CD4-positive, alpha-beta memory T cell (primary cell): ENCODE measurements around the gene ALLC. TPM values are rescaled to one million over a fixed set of nuclear protein-coding genes. Genes with fewer than 3 reads are reported as not detected.

Experiments
- CTCF ChIA-PET: fragments of 350-600 bp; sonication (Branson Sonifier 250); formaldehyde crosslinking; loops from one replicate; lab custom pipeline; 2021; ENCODE audit warnings: inconsistent platforms; ENCODE audit not compliant: partially characterized antibody; lab: Charles Lee
- POLR2A ChIA-PET: fragments of 350-600 bp; sonication (Branson Sonifier 250); formaldehyde crosslinking; loops from one replicate; lab custom pipeline; 2021; ENCODE audit not compliant: partially characterized antibody; lab: Charles Lee
- DNase-seq, 5 donors: peaks; one replicate each; pipeline versions ENCODE4 v3.0.0 to v3.0.0-alpha.2; 2020 to 2022; ENCODE audit warnings: mixed read lengths in 1 of 5
- H3K27ac ChIP-seq: one replicate; pipeline ENCODE4 v1.7.0; 2013; ENCODE audit warnings: low read depth, low read length
- H3K27me3 ChIP-seq: 2 replicates; pipeline ENCODE4 v1.7.0; 2013; ENCODE audit warnings: mild to moderate bottlenecking, low read length, moderate library complexity; ENCODE audit not compliant: insufficient read depth
- H3K36me3 ChIP-seq: 2 replicates; pipeline ENCODE4 v1.7.0; 2013; ENCODE audit warnings: mild to moderate bottlenecking, low read length, moderate library complexity; ENCODE audit not compliant: insufficient read depth
- H3K4me1 ChIP-seq: 2 replicates; pipeline ENCODE4 v1.7.0; 2013; ENCODE audit warnings: mild to moderate bottlenecking, low read length, moderate library complexity; ENCODE audit not compliant: insufficient read depth
- H3K4me3 ChIP-seq, 2 donors: one replicate each; pipeline ENCODE4 v1.7.0; 2013; ENCODE audit warnings: low read length in 2 of 2, mild to moderate bottlenecking in 1 of 2
- H3K9me3 ChIP-seq, 2 donors: one replicate each; pipeline ENCODE4 v1.7.0; 2013; ENCODE audit warnings: low read length in 2 of 2, control low read depth in 1 of 2; ENCODE audit not compliant: control insufficient read depth in 1 of 2
- H3K27ac Mint-ChIP-seq, 7 donors: one replicate each; pipeline ENCODE4 v1.8.0; 2020 to 2021; ENCODE audit warnings: mixed read lengths in 7 of 7, mild to moderate bottlenecking in 6 of 7, inconsistent platforms in 3 of 7, moderate library complexity in 3 of 7
- H3K27me3 Mint-ChIP-seq, 2 donors: one replicate each; pipeline ENCODE4 v1.8.0; 2020 to 2021; ENCODE audit warnings: mixed read lengths in 2 of 2
- H3K36me3 Mint-ChIP-seq, 2 donors: one replicate each; pipeline ENCODE4 v1.8.0; 2020 to 2021; ENCODE audit warnings: mixed read lengths in 2 of 2, inconsistent platforms in 1 of 2, mild to moderate bottlenecking in 1 of 2
- H3K4me1 Mint-ChIP-seq, 4 donors: one replicate each; pipeline ENCODE4 v1.8.0; 2020 to 2021; ENCODE audit warnings: mixed read lengths in 4 of 4, mild to moderate bottlenecking in 1 of 4
- H3K4me3 Mint-ChIP-seq, 8 donors: one replicate each; pipeline ENCODE4 v1.8.0; 2020 to 2021; ENCODE audit warnings: mixed read lengths in 8 of 8, mild to moderate bottlenecking in 7 of 8, moderate library complexity in 6 of 8, inconsistent platforms in 3 of 8
- H3K9me3 Mint-ChIP-seq, 8 donors: one replicate each; pipeline ENCODE4 v1.8.0; 2020 to 2021; ENCODE audit warnings: mixed read lengths in 8 of 8, mild to moderate bottlenecking in 5 of 8, inconsistent platforms in 3 of 8, moderate library complexity in 1 of 8
- intact Hi-C: fragments of 100-400 bp; cut with micrococcal nuclease; formaldehyde crosslinking; loops from one replicate; pipeline ENCODE4 v1.15.1; 2023
- polyA plus RNA-seq, 2 donors: library from polyadenylated mRNA; unstranded; fragments of 300-500 nt; fragmentation: Illumina TruSeq; gene quantifications; one replicate each; pipeline ENCODE4 v1.2.3, GENCODE V29; 2021
- total RNA-seq, 2 experiments: library from RNA; stranded (reverse); gene quantifications; one replicate each; pipeline ENCODE4 v1.2.3, GENCODE V29; 2021

The ALLC gene
- total and polyA plus RNA-seq, 4 experiments from 2014 or later, result not detected

DNA sequence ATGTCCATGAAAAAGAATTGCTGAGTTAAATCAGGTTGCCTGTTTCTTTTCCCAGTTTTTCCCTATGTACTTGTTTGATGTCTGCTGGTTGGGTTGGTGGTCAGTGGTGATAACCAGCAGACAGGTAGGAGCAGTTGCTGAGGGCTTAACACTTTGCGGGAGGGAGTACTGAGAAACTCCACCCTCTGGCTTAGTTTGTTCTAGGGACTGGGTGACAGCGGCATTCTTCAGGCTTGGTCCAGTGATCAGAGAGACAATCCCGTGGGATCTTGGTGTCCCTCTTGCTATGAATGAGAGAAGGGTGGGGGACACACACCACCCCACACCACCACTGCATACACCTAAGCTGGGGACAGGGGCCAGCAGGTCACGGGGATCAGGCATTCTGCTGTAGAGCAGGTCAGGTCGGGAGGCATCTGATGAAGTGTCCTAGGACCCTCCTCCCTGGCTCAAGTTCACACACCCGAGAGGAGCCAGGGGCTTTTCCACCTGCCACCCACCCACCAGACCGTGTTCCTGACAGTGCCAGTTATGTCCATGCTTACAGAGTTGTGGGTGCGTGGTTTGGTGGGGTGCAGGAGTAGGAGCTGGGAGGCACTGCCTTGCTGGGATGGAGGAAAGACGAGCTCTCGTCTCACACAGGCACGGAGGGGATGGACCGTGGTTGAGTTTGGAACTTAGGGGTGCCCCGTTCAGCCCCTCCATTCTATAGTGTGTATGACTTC, 21.3 kb upstream of the ALLC start:
- ChIA-PET CTCF (interaction anchor here (1.3 kb wide), 1 partner anchor 214 kb away, joined by 4 read pairs; no protein-coding TSS in a partner anchor), POLR2A (no interaction called here)
- intact Hi-C loops, result no loop called here
- no peak overlapping the region for H3K27ac Mint-ChIP-seq
- Histone ChIP-seq H3K27ac (no peak overlapping the region), H3K27me3 (no peaks in the 10 kb centered on the region), H3K4me3 (no peak overlapping the region), H3K36me3 (no peaks in the 10 kb centered on the region), H3K4me1 (no peaks in the 10 kb centered on the region), H3K9me3 (no peaks in the 10 kb centered on the region)
- no peaks in the 10 kb centered on the region for H3K9me3 Mint-ChIP-seq
- no peaks in the 10 kb centered on the region for H3K36me3 Mint-ChIP-seq
- no peak overlapping the region for H3K4me3 Mint-ChIP-seq
- H3K4me1 Mint-ChIP-seq, result no peaks in the 10 kb centered on the region
- no peaks in the 10 kb centered on the region for H3K27me3 Mint-ChIP-seq
- no peak for DNase-seq

DNA sequence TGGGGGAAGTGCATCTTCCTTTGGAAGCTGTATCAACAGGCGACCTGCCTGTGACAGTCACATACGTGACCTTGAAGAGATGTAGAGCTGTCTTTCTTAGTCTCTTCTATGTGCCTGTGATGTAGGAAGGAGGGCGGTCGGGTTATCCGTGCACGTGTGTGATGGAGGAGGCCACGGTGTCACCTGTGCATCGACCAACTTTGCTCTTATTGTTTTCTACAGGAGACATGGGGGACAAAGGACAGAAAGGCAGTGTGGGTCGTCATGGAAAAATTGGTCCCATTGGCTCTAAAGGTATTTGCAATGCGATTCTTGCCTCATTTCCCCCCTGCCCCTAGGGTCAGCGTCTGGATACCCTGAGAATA, 20.7 kb upstream of the ALLC start:
- H3K36me3 ChIP-seq, result no peaks in the 10 kb centered on the region
- ChIA-PET CTCF (interaction anchor here (1.3 to 1.6 kb wide), 2 partner anchors 14 to 214 kb away, joined by 3 to 4 read pairs; no protein-coding TSS in a partner anchor), POLR2A (no interaction called here)
- H3K4me3 ChIP-seq, result no peak overlapping the region
- H3K4me1 ChIP-seq, result no peaks in the 10 kb centered on the region
- Mint-ChIP-seq H3K4me1 (no peaks in the 10 kb centered on the region), H3K9me3 (no peaks in the 10 kb centered on the region), H3K27ac (no peak overlapping the region), H3K36me3 (no peaks in the 10 kb centered on the region), H3K4me3 (no peak overlapping the region), H3K27me3 (no peaks in the 10 kb centered on the region)
- intact Hi-C loops, result no loop called here
- no peaks in the 10 kb centered on the region for H3K27me3 ChIP-seq
- H3K9me3 ChIP-seq, result no peaks in the 10 kb centered on the region
- H3K27ac ChIP-seq, result no peak overlapping the region
- DNase-seq, result no peak

DNA sequence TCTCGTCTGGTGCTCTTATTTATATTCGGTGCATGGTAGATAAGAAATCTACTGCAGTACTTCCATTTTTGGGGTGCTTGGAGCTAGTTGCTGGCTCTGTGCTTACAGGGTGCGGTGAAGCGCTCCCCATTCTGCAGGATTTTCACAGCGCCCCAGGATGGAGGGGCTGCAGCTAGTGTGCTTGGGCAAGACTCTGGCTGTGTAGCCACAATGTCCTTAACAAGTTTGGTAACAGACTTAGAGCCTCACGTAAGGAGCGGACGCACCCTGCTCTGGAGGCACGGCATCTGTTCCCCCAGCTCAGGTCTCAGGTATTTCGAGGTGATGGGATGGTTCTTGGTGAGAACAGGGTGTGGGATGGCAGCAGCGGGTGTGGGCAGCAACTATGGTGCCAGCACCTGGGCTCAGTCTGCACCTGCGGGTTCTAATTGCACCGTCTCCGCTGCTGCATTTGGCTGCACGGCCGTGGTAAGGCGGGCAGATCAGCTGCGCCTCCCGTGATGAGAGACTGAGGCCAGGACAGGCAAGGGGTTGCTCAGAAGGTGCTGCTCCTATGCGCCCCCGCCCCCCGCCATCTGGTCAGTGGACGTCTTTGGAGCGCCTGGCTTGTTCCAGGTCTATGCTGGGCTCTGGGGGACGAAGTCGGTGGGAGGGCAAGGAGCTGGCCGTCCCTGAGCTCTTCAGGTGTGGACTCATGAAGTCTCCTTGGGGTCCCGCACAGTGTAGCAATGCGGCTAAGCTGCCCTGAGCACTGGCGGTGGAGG, 20.1 kb upstream of the ALLC start:
- H3K27me3 Mint-ChIP-seq, result no peaks in the 10 kb centered on the region
- H3K4me1 ChIP-seq, result no peaks in the 10 kb centered on the region
- POLR2A ChIA-PET, result no interaction called here
- no peaks in the 10 kb centered on the region for H3K36me3 ChIP-seq
- H3K9me3 Mint-ChIP-seq, result no peaks in the 10 kb centered on the region
- H3K4me3 ChIP-seq, result no peak overlapping the region
- intact Hi-C loops, result no loop called here
- CTCF ChIA-PET, result interaction anchor here (1.3 to 1.6 kb wide), 2 partner anchors 14 to 215 kb away, joined by 3 to 4 read pairs; no protein-coding TSS in a partner anchor
- no peaks in the 10 kb centered on the region for H3K9me3 ChIP-seq
- no peak overlapping the region for H3K27ac ChIP-seq
- no peaks in the 10 kb centered on the region for H3K4me1 Mint-ChIP-seq
- no peak for DNase-seq
- H3K4me3 Mint-ChIP-seq, result no peak overlapping the region
- no peaks in the 10 kb centered on the region for H3K36me3 Mint-ChIP-seq
- no peak overlapping the region for H3K27ac Mint-ChIP-seq
- H3K27me3 ChIP-seq, result no peaks in the 10 kb centered on the region

DNA sequence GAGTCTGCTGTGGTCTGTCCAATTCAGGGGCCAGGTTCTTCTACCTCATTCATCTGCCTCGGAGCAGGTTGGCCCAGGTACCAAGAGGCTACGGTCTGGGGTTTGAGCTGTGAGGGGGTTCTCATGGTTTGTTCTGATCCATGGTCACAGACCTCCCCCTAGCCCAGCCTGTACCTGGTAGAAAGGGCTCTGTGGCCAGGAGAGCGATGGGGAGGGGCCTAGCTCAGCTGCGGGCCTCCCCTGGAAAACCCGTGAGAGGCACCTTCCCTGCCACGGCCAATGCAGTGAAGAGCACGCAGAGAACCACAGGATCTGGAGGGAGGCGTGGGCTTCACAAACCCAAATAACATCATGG, 19.6 kb upstream of the ALLC start:
- H3K27me3 Mint-ChIP-seq, result no peaks in the 10 kb centered on the region
- H3K36me3 ChIP-seq, result no peaks in the 10 kb centered on the region
- DNase-seq, result no peak
- CTCF ChIA-PET, result interaction anchor here (1.6 kb wide), 1 partner anchor 13 kb away, joined by 3 read pairs; no protein-coding TSS in a partner anchor
- H3K4me1 ChIP-seq, result no peaks in the 10 kb centered on the region
- intact Hi-C loops, result no loop called here
- H3K27me3 ChIP-seq, result no peaks in the 10 kb centered on the region
- POLR2A ChIA-PET, result no interaction called here
- H3K4me1 Mint-ChIP-seq, result no peaks in the 10 kb centered on the region
- no peak overlapping the region for H3K4me3 Mint-ChIP-seq
- H3K36me3 Mint-ChIP-seq, result no peaks in the 10 kb centered on the region
- no peaks in the 10 kb centered on the region for H3K9me3 ChIP-seq
- no peak overlapping the region for H3K4me3 ChIP-seq
- H3K27ac Mint-ChIP-seq, result no peak overlapping the region
- H3K27ac ChIP-seq, result no peak overlapping the region
- no peaks in the 10 kb centered on the region for H3K9me3 Mint-ChIP-seq

DNA sequence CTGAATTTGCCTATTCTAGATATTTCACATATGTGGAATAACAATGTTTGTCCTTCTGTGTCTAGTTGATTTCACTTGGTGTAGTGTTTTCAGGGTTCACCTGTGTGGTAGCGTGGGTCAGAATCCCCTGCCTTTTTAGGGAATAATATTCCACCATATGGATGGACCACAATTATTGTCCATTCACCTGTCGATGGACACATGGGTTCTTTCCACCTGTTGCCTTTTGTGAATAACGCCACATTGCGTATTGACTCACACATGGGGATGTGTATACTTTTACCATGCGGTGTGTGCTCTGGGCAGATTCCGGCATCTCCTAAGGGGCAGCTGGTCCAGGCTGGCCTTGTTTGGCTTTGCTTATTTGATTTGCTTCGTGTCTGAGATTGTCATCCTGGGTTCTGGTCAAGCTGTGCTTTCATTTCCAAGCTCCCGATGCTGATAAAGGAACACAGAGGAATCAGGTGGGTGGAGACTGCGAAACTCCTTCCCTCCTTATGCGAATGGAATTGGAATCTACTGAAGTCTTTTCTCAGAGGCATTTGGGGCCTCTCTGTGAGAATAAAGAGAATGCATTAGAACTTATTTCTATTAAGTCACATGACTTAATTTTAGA, 18.9 kb upstream of the ALLC start:
- Histone ChIP-seq H3K27ac (no peak overlapping the region), H3K9me3 (no peaks in the 10 kb centered on the region), H3K4me3 (no peak overlapping the region), H3K4me1 (no peaks in the 10 kb centered on the region), H3K36me3 (no peaks in the 10 kb centered on the region), H3K27me3 (no peaks in the 10 kb centered on the region)
- CTCF ChIA-PET, result no interaction called here
- Mint-ChIP-seq H3K27ac (no peak overlapping the region), H3K27me3 (no peaks in the 10 kb centered on the region), H3K4me3 (no peak overlapping the region), H3K9me3 (no peaks in the 10 kb centered on the region), H3K4me1 (peaks cover 0 to 2% (median 0%) of the 10 kb centered on the region in 4 donors), H3K36me3 (no peaks in the 10 kb centered on the region)
- POLR2A ChIA-PET, result no interaction called here
- no peak for DNase-seq
- intact Hi-C loops, result no loop called here

DNA sequence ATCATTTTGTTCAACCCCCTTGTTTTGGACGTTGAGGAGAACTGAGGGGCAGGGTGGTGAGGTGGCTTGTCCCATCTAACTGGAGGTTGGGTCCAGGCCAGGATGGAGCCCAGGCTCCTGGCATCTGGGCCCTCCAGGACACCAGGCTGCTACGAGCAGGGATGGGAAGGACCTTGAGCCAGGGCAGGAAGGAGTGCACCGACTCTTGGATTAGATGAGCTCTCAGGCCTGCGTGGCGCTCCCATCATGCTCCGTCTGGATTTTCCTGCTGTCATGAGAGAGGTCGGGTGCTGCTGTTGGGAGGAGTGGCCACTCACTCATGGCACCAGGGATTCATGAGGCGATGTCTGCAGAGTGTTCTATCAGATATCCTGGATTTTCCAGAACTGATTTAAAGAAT, 18.3 kb upstream of the ALLC start:
- Mint-ChIP-seq H3K4me3 (no peak overlapping the region), H3K4me1 (peaks cover 0 to 2% (median 0%) of the 10 kb centered on the region in 4 donors), H3K36me3 (no peaks in the 10 kb centered on the region), H3K27me3 (no peaks in the 10 kb centered on the region), H3K27ac (no peak overlapping the region), H3K9me3 (no peaks in the 10 kb centered on the region)
- intact Hi-C loops, result no loop called here
- CTCF ChIA-PET, result no interaction called here
- Histone ChIP-seq H3K36me3 (no peaks in the 10 kb centered on the region), H3K27ac (no peak overlapping the region), H3K9me3 (no peaks in the 10 kb centered on the region), H3K27me3 (no peaks in the 10 kb centered on the region), H3K4me3 (no peak overlapping the region), H3K4me1 (no peaks in the 10 kb centered on the region)
- DNase-seq, result no peak
- POLR2A ChIA-PET, result no interaction called here

GRCh38 chr2:3641181-3641580, 16.8 kb upstream of the ALLC start:
- Mint-ChIP-seq H3K9me3 (no peaks in the 10 kb centered on the region), H3K4me3 (no peak overlapping the region), H3K4me1 (peaks cover 0 to 2% (median 0%) of the 10 kb centered on the region in 4 donors), H3K27ac (no peak overlapping the region), H3K36me3 (no peaks in the 10 kb centered on the region), H3K27me3 (no peaks in the 10 kb centered on the region)
- Histone ChIP-seq H3K9me3 (no peaks in the 10 kb centered on the region), H3K36me3 (no peaks in the 10 kb centered on the region), H3K4me1 (no peaks in the 10 kb centered on the region), H3K27ac (no peak overlapping the region), H3K4me3 (no peak overlapping the region), H3K27me3 (no peaks in the 10 kb centered on the region)
- CTCF ChIA-PET, result interaction anchor here (1.2 kb wide), 1 partner anchor 217 kb away, joined by 3 read pairs; no protein-coding TSS in a partner anchor
- no peak for DNase-seq
- intact Hi-C loops, result no loop called here
- POLR2A ChIA-PET, result no interaction called here
